Muscle of arm (tissue), 12 donors: ENCODE results near the gene FAM3B. TPM values are rescaled to one million over a fixed set of nuclear protein-coding genes. Genes with fewer than 3 reads are reported as not detected.

Source experiments
- DNase-seq: peaks from one replicate; pipeline ENCODE4 v3.0.0-alpha.2; 2013
- polyA plus RNA-seq, 12 donors: library from polyadenylated mRNA; unstranded; fragments of 120-200 nt; gene quantifications; one replicate each; pipeline ENCODE4 v1.2.1, GENCODE V29; 2013; ENCODE audit not compliant: insufficient read length in 12 of 12

FAM3B gene
- polyA plus RNA-seq, 12 donors: 0.12 to 0.81 (median 0.41) TPM; not detected in 2

DNA sequence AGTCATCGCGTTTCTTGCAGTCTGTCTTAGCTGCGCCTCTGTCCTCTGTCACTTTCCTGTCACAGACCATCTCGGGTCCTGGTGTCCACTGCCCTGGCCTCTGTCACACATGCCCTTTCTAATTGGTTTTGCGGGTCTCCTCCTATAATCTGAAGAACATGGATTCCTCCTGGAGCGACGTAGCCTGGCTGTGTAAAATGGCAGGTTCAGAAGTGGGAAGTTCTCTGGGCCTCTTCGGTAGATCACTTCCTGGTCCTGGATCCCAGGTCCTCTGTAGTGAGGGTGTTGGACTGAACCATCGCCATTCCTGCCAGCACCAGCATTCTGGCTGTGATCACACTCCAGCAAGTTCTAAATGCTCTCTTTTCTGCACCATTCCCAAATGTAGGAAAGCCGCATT lies 857 bp downstream of the FAM3B start:
- no peak for DNase-seq

GRCh38 chr21:41318218-41318617 lies 1.6 kb downstream of the FAM3B start:
- DNase-seq: no peak

DNA sequence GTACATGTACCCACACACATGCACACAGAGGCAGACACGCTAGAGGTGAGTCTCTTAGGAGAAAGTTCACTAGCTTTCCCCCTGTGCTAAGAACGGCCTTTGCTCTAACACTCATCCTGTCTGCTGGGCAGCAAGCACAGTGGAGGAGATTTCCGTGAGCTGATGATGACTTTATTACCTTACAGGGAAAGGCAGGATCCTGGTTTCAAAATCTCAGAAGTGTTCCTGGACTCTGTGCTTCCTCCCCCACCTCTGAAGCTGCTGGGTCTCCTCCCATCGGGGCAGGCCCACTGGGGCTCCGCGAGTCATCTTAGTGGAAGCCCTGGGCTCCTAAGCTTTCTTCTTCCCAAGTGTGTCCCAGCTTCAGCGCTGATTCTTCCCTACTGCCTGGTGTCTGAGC lies 2.7 kb downstream of the FAM3B start:
- DNase-seq: no peak

- no peak for DNase-seq
These were observed 4.8 kb downstream of the FAM3B start for GRCh38 chr21:41321211-41321907.

GRCh38 chr21:41321908-41322495 lies 5.4 kb downstream of the FAM3B start:
- DNase-seq: no peak

- DNase-seq: no peak
These were observed 6.1 kb downstream of the FAM3B start for GRCh38 chr21:41322496-41323382.

DNA sequence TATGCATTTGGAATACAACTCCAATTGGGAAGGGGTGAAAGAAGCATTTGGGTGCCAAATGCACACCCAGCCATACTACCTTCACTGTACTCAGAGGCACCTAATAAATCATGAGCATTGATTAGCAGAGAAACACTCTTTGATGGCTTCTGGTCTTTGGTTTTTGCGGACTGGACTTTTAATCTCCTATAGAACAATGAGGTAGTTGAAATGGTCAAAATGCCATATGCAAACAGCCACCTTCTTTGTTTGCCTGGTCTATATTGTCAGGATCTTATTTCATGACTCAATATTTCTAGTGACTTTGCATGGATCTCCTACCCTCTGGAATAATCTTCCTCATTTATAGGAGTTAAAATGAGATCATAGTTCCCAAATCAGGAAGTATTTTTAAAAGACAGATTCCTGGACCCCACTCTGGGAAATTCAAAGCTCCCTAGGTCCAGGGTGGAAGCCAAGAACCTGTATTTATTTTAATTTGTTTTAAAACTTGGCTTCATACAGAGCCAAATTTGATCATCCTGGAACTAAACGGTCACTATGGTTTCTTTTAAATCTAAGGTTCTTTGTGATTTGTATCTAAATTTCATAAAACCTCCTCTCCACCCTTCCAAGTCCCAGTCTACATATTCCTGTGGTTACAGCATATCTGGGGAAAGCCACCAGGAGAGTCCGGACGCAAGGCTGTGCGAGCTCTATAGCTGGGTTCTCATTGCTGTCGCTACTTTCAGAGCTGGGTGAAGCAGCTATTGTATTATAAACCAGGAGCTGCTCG lies 8.7 kb downstream of the FAM3B start:
- peak; percentile 20 for DNase-seq

- DNase-seq: no peak
These were observed 9.9 kb downstream of the FAM3B start for GRCh38 chr21:41326414-41327080.

DNA sequence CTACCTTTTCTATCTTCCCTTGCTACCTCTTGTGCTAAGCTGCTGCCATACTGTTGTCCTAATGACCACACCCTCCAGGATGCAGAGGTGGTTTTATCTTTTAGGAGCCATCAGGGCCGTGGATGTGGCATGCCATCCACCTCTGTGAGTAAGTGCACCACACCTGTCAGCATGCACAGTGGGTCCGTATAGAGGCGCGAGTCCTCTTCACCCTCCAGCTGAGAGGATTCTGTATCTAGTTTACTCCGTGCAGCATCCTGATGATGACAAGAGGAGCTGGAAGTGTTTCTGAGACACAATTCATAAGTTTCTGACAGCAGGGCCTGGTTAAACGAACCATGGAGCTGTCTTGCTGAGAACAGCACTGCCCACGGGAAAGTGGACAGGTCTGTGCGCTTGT lies 11.2 kb downstream of the FAM3B start:
- DNase-seq: no peak

- no peak for DNase-seq
These were observed 12.3 kb downstream of the FAM3B start for GRCh38 chr21:41328660-41329607.

DNA sequence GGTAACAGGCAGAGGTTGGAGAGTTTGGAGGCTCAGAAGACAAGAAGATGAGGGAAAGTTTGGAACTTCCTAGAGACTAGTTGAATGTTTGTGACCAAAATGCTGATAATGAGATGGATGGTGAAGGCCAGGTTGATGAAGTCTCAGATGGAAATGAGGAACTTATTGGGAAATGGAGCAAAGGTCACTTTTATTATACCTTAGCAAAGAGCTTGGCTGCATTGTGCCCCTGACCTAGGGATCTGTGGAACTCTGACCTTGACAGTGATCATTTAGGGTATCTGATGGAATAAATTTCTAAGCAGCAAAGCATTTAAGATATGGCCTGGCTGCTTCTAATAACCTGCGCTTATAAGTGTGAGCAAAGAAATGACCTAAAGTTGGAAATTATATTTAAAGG lies 17.2 kb downstream of the FAM3B start:
- no peak for DNase-seq

DNA sequence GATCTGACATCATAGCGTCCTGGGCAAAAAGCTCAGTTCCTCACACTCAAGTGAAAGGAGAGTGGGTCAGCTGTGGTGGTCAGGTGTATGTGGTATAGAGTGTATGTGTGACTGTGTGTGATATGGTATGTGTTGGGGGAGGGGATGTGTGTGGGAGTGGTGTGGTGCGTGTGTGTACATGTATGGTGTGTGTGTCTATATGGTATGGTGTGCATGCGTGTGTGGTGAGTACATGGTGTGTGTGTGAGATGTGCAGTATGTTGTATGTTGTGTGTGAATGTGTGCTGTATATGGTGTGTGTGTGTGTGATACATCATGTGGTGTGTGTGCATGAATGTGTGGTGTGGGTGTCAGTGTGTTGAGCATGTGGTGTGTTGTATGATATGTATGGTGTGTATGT lies 20.9 kb downstream of the FAM3B start:
- no peak for DNase-seq

DNA sequence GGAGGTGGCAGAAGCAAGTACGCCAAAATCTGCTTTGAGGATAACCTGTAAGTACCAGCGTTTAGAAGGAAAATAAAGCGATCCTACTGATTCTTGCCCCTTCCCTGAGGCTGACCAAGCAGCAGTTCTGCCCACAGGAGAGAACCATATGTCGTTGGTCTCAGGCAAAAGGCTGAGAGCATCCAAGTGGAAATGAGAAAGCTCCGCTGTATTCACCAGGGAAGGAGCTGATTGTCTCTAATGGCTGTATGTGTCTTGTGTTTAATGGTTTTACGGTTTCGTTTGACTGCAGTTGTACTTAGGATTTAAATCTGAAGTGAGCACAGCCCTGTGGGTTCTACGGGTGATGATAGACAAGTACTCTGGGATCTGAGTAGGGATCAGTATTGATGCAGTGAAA lies 21.9 kb downstream of the FAM3B start:
- DNase-seq: no peak

GRCh38 chr21:41342035-41342434 lies 25.4 kb downstream of the FAM3B start:
- DNase-seq: no peak

- no peak for DNase-seq
These were observed 27.5 kb downstream of the FAM3B start for GRCh38 chr21:41344146-41344545.

- DNase-seq: no peak
These were observed 28.8 kb downstream of the FAM3B start for GRCh38 chr21:41345356-41345755.

- DNase-seq: no peak
These were observed 29.5 kb downstream of the FAM3B start for GRCh38 chr21:41345934-41346685.

- no peak for DNase-seq
These were observed 30.2 kb downstream of the FAM3B start for GRCh38 chr21:41346758-41347157.

DNA sequence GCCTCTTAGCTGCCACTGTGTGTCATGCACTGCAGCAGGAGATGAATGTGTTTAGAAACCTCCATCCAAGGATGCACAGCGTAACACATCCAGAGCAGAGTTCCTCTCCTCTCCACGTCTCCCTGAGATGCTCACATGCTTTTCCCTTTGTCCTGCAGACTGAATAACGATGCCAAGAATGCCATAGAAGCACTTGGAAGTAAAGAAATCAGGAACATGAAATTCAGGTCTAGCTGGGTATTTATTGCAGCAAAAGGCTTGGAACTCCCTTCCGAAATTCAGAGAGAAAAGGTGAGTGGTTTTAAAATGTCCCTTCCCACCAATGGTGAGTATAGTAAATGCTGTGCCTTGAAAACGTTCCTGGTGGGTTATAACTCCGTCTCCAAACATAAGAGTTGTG lies 31.8 kb downstream of the FAM3B start:
- DNase-seq: no peak

- DNase-seq: no peak
These were observed 32.5 kb downstream of the FAM3B start for GRCh38 chr21:41349126-41349525.
